ENCODE measurements around the gene RAP1GAP2.
A peak's percentile ranks its signal among the peaks of the same experiment; 100 is the strongest.

The RAP1GAP2 gene

GRCh38 chr17:2902546-2902945 is 106.3 kb downstream of the RAP1GAP2 start:
- Histone ChIP-seq H3K4me3 (no peak overlapping the region), H3K27ac (no peak overlapping the region)

GRCh38 chr17:2903193-2903974 is 107.1 kb downstream of the RAP1GAP2 start:
- Histone ChIP-seq H3K4me3 (no peak overlapping the region), H3K27ac (peak overlapping the region in 1 of 21 experiments; percentile 49)

GRCh38 chr17:2904135-2904534 is 107.9 kb downstream of the RAP1GAP2 start:
- no peak overlapping the region for H3K27ac ChIP-seq
- no peak overlapping the region for H3K4me3 ChIP-seq

- H3K27ac ChIP-seq: no peak overlapping the region
- no peak overlapping the region for H3K4me3 ChIP-seq
These were observed 109.0 kb downstream of the RAP1GAP2 start for GRCh38 chr17:2905269-2905668.

GRCh38 chr17:2905696-2906501 is 109.7 kb downstream of the RAP1GAP2 start:
- Histone ChIP-seq H3K4me3 (no peak overlapping the region), H3K27ac (no peak overlapping the region)

- H3K4me3 ChIP-seq: no peak overlapping the region
- no peak overlapping the region for H3K27ac ChIP-seq
These were observed 110.7 kb downstream of the RAP1GAP2 start for GRCh38 chr17:2906901-2907300.

- no peak overlapping the region for H3K27ac ChIP-seq
- H3K4me3 ChIP-seq: no peak overlapping the region
These were observed 113.1 kb downstream of the RAP1GAP2 start for GRCh38 chr17:2909175-2909845.

- Histone ChIP-seq H3K27ac (no peak overlapping the region), H3K4me3 (no peak overlapping the region)
These were observed 113.6 kb downstream of the RAP1GAP2 start for GRCh38 chr17:2909846-2910234.

- Histone ChIP-seq H3K4me3 (no peak overlapping the region), H3K27ac (no peak overlapping the region)
These were observed 115.0 kb downstream of the RAP1GAP2 start for GRCh38 chr17:2911035-2911754.

- Histone ChIP-seq H3K4me3 (no peak overlapping the region), H3K27ac (no peak overlapping the region)
These were observed 115.5 kb downstream of the RAP1GAP2 start for GRCh38 chr17:2911755-2912111.

GRCh38 chr17:2912754-2913153 is 116.5 kb downstream of the RAP1GAP2 start:
- no peak overlapping the region for H3K4me3 ChIP-seq
- H3K27ac ChIP-seq: no peak overlapping the region

GRCh38 chr17:2916461-2916860 is 120.2 kb downstream of the RAP1GAP2 start:
- no peak overlapping the region for H3K4me3 ChIP-seq
- no peak overlapping the region for H3K27ac ChIP-seq

- H3K27ac ChIP-seq: no peak overlapping the region
- no peak overlapping the region for H3K4me3 ChIP-seq
These were observed 125.2 kb downstream of the RAP1GAP2 start for GRCh38 chr17:2921443-2921842.

GRCh38 chr17:2924211-2924610 is 128.0 kb downstream of the RAP1GAP2 start:
- H3K27ac ChIP-seq: no peak overlapping the region
- H3K4me3 ChIP-seq: no peak overlapping the region

- H3K27ac ChIP-seq: peak overlapping the region in 2 of 21 experiments; percentile 39 to 70
- H3K4me3 ChIP-seq: no peak overlapping the region
These were observed 128.8 kb downstream of the RAP1GAP2 start for GRCh38 chr17:2925011-2925410.

- Histone ChIP-seq H3K27ac (peak overlapping the region in 4 of 21 experiments; percentile 21 to 70 (median 40)), H3K4me3 (no peak overlapping the region)
These were observed 129.9 kb downstream of the RAP1GAP2 start for GRCh38 chr17:2926019-2926650.

- Histone ChIP-seq H3K4me3 (no peak overlapping the region), H3K27ac (no peak overlapping the region)
These were observed 132.2 kb downstream of the RAP1GAP2 start for GRCh38 chr17:2928294-2928890.

GRCh38 chr17:2929881-2930533 is 133.8 kb downstream of the RAP1GAP2 start:
- Histone ChIP-seq H3K27ac (no peak overlapping the region), H3K4me3 (no peak overlapping the region)

GRCh38 chr17:2931876-2932275 is 135.6 kb downstream of the RAP1GAP2 start:
- Histone ChIP-seq H3K4me3 (no peak overlapping the region), H3K27ac (no peak overlapping the region)

Measured in skin epidermis (tissue), 12 donors.